Prostate gland (tissue), 2 donors: Measurements from ENCODE around the gene VSIR. TPM values are rescaled to one million over a fixed set of nuclear protein-coding genes. Genes with fewer than 3 reads are reported as not detected.

Experiments
- DNase-seq: peaks from one replicate; pipeline ENCODE4 v3.0.0-alpha.2; 2019; ENCODE audit warnings: low spot score
- H3K27ac ChIP-seq, 2 donors: fragments of 200-600 bp; sonication (generic); 2 replicates each; pipeline ENCODE4 v1.5.1; 2017 to 2019
- H3K27me3 ChIP-seq: fragments of 200-600 bp; sonication (generic); replicated peaks from 2 replicates; pipeline ENCODE4 v1.5.1; 2019; ENCODE audit not compliant: insufficient read depth
- H3K36me3 ChIP-seq, 2 donors: fragments of 200-600 bp; sonication (generic); 1 replicate in 1 of 2; 2 replicates in 1 of 2; pipeline versions ENCODE4 v1.5.1 to v1.8.1; 2017 to 2019
- H3K4me1 ChIP-seq: fragments of 200-600 bp; sonication (generic); replicated peaks from 2 replicates; pipeline ENCODE4 v1.5.1; 2019
- H3K4me3 ChIP-seq, 2 donors: fragments of 200-600 bp; sonication (generic); 2 replicates each; pipeline ENCODE4 v1.5.1; 2017 to 2019
- H3K9me3 ChIP-seq: fragments of 200-600 bp; sonication (generic); 2 replicates; pipeline ENCODE4 v1.5.1; 2017
- CTCF ChIP-seq, 4 experiments: fragments of 200-600 bp in 2 of 4; fragments of 450-650 bp in 2 of 4; sonication (generic) in 2 of 4; IDR thresholded peaks; 1 replicate in 3 of 4; 2 replicates in 1 of 4; pipeline ENCODE4 v1.5.1; 2016 to 2019; ENCODE audit warnings: antibody characterized with exemption in 4 of 4, mild to moderate bottlenecking in 2 of 4, moderate library complexity in 2 of 4
- POLR2A ChIP-seq: fragments of 450-650 bp; IDR thresholded peaks from one replicate; pipeline ENCODE4 v1.6.1; 2016; ENCODE audit warnings: antibody characterized with exemption, mild to moderate bottlenecking
- POLR2AphosphoS5 ChIP-seq: sonication (generic); formaldehyde crosslinking; IDR thresholded peaks from one replicate; pipeline ENCODE4 v1.6.1; 2017; ENCODE audit warnings: antibody characterized with exemption
- WGBS: methylation state at CpG from one replicate; pipeline ENCODE4 v1.1.5; 2018; 5-methylcytosine and 5-hydroxymethylcytosine counted together
- intact Hi-C: fragments of 100-400 bp; cut with DNase I; formaldehyde crosslinking; loops from one replicate; pipeline ENCODE4 v1.14.2; 2022
- total RNA-seq, 2 donors: library from RNA; depleted of rRNA; stranded (reverse); fragments of >200 nt; gene quantifications; one replicate each; pipeline ENCODE4 v1.1.0, GENCODE V29; 2016

The VSIR gene
- total RNA-seq, 2 donors from 2014 or later: 23.1 to 40.2 TPM

- no peaks in the 10 kb centered on the region for H3K36me3 ChIP-seq
- no peaks in the 10 kb centered on the region for H3K9me3 ChIP-seq
- TF ChIP-seq CTCF (IDR thresholded peaks at IDR 0.05) (no peak), POLR2AphosphoS5 (peak; percentile 54), POLR2A (no peak)
- H3K27me3 ChIP-seq: no peaks in the 10 kb centered on the region
- intact Hi-C loops: no loop called here
- H3K4me1 ChIP-seq: peaks cover 8% of the 10 kb centered on the region
- H3K4me3 ChIP-seq: no peak overlapping the region
- 11% methylated on average over 8 of the region's 8 CpGs for WGBS
- peak overlapping the region; percentile 8 to 58 for H3K27ac ChIP-seq
- peak; percentile 62 for DNase-seq
These were observed 45.3 kb downstream of the VSIR start for GRCh38 chr10:71727738-71728737.

- Histone ChIP-seq H3K4me1 (peaks cover 8% of the 10 kb centered on the region), H3K27ac (peak overlapping the region; percentile 8 to 58), H3K4me3 (no peak overlapping the region), H3K36me3 (no peaks in the 10 kb centered on the region), H3K27me3 (no peaks in the 10 kb centered on the region), H3K9me3 (no peaks in the 10 kb centered on the region)
- 68% methylated on average over 12 of the region's 12 CpGs for WGBS
- intact Hi-C loops: no loop called here
- DNase-seq: no peak
- TF ChIP-seq POLR2AphosphoS5: no peak
- TF ChIP-seq POLR2A: no peak
- TF ChIP-seq CTCF (IDR thresholded peaks at IDR 0.05): no peak
These were observed 46.1 kb downstream of the VSIR start for GRCh38 chr10:71727105-71727737.

GRCh38 chr10:71726580-71727104 lies 46.7 kb downstream of the VSIR start:
- no peaks in the 10 kb centered on the region for H3K36me3 ChIP-seq
- 84% methylated on average over 11 of the region's 11 CpGs for WGBS
- no peak for DNase-seq
- peaks cover 8% of the 10 kb centered on the region for H3K4me1 ChIP-seq
- H3K9me3 ChIP-seq: no peaks in the 10 kb centered on the region
- H3K4me3 ChIP-seq: no peak overlapping the region
- no peak for TF ChIP-seq POLR2A
- TF ChIP-seq CTCF (IDR thresholded peaks at IDR 0.05): no peak
- no peak for TF ChIP-seq POLR2AphosphoS5
- no peaks in the 10 kb centered on the region for H3K27me3 ChIP-seq
- intact Hi-C loops: no loop called here
- peak overlapping the region in 1 of 2 donors; percentile 58 for H3K27ac ChIP-seq

- no peak for DNase-seq
- Histone ChIP-seq H3K27me3 (no peaks in the 10 kb centered on the region), H3K4me3 (no peak overlapping the region), H3K36me3 (no peaks in the 10 kb centered on the region), H3K9me3 (no peaks in the 10 kb centered on the region), H3K27ac (no peak overlapping the region), H3K4me1 (peaks cover 8% of the 10 kb centered on the region)
- TF ChIP-seq CTCF (IDR thresholded peaks at IDR 0.05) (no peak), POLR2AphosphoS5 (no peak)
- 67% methylated on average over 7 of the region's 9 CpGs for WGBS
- intact Hi-C loops: no loop called here
These were observed 47.2 kb downstream of the VSIR start for GRCh38 chr10:71725998-71726579.
